CD4-positive, alpha-beta T cell treated with Interleukin-4 for 4 hours (primary cell): Measurements from ENCODE around the gene MAGEA12.
"Not testable (repeated sequence)": the region's sequence is repeated elsewhere in the genome, so short reads cannot be mapped to it uniquely, and the experiment has no call there.

Experiments
- DNase-seq: peaks from one replicate; pipeline ENCODE4 v3.0.0-alpha.2; 2020

MAGEA12 gene, protein sequence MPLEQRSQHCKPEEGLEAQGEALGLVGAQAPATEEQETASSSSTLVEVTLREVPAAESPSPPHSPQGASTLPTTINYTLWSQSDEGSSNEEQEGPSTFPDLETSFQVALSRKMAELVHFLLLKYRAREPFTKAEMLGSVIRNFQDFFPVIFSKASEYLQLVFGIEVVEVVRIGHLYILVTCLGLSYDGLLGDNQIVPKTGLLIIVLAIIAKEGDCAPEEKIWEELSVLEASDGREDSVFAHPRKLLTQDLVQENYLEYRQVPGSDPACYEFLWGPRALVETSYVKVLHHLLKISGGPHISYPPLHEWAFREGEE

DNA sequence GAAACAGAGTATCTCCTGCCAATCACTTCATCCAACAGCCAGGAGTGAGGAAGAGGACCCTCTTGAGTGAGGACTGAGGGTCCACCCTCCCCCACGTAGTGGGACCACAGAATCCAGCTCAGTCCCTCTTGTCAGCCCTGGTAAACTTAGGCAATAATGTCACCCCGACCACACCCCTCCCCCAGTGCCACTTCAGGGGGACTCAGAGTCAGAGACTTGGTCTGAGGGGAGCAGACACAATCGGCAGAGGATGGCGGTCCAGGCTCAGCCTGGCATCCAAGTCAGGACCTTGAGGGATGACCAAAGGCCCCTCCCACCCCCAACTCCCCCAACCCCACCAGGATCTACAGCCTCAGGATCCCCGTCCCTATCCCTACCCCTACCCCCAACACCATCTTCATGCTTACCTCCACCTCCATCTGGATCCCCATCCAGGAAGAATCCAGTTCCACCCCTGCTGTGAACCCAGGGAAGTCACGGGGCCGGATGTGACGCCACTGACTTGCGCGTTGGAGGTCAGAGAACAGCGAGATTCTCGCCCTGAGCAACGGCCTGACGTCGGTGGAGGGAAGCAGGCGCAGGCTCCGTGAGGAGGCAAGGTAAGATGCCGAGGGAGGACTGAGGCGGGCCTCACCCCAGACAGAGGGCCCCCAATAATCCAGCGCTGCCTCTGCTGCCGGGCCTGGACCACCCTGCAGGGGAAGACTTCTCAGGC lies at the start of gene MAGEA12, which contains the start of gene CSAG1:
TSS of gene MAGEA12 (plus strand) at position 497 of the 715 bp plus-strand sequence. CDS start 2,405 bp downstream, outside the sequence.
TSS of gene CSAG1 (minus strand) at position 461 of the 715 bp plus-strand sequence. CDS start 1,261 bp downstream, outside the sequence.
- DNase-seq: no peak

DNA sequence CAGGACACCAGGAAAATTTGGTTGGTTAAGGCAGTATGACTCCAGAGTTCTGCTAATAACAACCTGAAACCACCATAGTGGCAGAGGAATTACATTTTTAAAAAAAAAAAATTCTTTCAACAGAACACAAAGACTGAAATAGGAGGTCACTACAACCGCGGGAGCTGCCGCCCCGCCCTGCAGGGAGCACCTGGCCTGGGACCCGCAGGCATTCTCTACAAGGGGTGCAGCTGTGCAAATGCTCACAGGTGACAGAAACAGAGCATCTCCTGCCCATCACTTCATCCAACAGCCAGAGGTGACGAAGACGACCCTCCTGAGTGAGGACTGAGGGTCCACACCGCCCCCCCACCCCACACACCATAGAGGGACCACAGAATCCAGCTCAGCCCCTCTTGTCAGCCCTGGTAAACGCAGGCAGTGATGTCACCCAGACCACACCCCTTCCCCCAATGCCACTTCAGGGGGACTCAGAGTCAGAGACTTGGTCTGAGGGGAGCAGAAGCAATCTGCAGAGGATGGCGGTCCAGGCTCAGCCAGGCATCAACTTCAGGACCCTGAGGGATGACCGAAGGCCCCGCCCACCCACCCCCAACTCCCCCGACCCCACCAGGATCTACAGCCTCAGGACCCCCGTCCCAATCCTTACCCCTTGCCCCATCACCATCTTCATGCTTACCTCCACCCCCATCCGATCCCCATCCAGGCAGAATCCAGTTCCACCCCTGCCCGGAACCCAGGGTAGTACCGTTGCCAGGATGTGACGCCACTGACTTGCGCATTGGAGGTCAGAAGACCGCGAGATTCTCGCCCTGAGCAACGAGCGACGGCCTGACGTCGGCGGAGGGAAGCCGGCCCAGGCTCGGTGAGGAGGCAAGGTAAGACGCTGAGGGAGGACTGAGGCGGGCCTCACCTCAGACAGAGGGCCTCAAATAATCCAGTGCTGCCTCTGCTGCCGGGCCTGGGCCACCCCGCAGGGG lies 35.3 kb upstream of the MAGEA12 start, which contains the start of gene MAGEA3:
TSS of gene MAGEA3 (plus strand) at position 843 of the 980 bp plus-strand sequence. CDS start 2,039 bp downstream, outside the sequence.
- DNase-seq: not testable (repeated sequence)

DNA sequence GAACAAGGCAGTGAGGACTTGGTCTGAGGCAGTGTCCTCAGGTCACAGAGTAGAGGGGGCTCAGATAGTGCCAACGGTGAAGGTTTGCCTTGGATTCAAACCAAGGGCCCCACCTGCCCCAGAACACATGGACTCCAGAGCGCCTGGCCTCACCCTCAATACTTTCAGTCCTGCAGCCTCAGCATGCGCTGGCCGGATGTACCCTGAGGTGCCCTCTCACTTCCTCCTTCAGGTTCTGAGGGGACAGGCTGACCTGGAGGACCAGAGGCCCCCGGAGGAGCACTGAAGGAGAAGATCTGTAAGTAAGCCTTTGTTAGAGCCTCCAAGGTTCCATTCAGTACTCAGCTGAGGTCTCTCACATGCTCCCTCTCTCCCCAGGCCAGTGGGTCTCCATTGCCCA lies 33.2 kb upstream of the MAGEA12 start:
- not testable (repeated sequence) for DNase-seq

DNA sequence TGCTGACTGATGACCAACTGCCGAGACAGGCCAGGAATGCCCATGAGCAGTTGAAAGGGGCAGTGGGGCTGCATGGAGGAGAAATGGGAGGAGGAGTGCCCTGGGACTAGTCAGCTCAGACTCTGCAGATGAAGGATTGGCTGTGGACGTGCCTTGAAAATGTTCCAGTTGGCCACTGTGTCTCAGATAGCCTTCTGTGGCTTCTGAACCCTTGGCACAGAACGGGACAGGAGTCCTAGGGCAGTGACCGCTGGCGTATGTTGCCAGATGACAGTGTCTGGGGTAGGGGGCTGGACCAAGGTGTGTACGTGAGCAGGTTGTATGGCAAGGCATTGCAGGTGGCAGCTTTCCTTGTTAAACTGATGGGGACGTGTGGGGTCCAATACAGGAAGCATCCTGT lies 27.1 kb upstream of the MAGEA12 start:
- DNase-seq: not testable (repeated sequence)

DNA sequence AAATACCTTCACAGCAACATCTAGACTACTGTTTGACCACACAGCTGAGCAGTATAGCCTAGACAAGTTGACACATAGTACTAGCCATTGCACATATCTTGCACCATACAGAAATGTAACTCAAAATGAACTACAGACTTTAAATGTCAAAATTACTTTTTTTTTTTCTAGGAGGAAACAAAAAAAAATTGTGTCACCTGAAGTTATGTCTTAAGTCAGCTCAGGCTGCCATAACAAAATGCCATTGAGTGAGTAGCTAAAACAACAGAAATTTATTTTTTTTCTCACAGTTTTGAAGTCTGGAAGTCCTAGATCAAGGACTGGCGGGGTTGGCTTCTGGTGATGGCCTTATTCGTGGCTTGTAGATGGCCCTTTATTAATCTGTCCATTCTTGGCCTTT lies 24.4 kb upstream of the MAGEA12 start, which contains the start of gene CSAG2:
TSS of gene CSAG2 (minus strand) at position 101 of the 400 bp plus-strand sequence. CDS start 161 bp downstream, outside the sequence.
- not testable (repeated sequence) for DNase-seq

DNA sequence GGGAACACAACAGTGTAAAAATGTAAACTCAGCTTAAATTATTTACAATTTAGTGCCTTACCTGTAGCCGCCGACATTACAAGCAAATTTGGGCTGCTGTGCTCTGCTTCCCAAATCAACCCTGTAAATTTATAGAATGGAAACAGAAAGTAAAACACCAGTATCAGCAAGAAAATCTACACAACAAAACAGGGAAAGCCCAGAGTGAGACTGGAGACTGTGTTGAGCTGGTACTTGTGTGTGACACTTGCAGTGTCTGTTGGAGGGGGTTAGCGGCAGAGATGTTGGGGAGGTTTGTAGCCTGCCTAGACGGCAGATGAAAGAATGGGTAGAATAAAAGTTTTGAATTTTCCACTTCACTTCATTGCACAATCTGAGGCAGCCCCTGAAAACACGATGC lies 20.4 kb upstream of the MAGEA12 start:
- DNase-seq: not testable (repeated sequence)

DNA sequence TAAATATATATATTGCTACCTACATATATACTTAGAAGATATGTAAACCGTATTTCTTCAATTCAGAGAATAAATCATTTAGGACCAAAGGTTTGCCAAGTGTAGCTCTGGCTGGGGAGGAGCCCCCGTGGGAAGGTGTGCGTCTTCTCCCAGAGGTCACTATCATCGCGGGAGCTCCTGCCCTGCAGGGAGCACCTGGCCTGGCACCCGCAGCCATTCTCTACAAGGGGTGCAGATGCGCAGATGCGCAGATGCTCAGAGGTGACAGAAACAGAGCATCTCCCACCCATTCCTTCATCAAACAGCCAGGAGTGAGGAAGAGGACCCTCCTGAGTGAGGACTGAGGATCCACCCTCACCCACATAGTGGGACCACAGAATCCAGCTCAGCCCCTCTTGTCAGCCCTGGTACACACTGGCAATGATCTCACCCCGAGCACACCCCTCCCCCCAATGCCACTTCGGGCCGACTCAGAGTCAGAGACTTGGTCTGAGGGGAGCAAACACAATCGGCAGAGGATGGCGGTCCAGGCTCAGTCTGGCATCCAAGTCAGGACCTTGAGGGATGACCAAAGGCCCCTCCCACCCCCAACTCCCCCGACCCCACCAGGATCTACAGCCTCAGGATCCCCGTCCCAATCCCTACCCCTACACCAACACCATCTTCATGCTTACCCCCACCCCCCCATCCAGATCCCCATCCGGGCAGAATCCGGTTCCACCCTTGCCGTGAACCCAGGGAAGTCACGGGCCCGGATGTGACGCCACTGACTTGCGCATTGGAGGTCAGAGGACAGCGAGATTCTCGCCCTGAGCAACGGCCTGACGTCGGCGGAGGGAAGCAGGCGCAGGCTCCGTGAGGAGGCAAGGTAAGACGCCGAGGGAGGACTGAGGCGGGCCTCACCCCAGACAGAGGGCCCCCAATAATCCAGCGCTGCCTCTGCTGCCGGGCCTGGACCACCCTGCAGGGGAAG lies 19.5 kb upstream of the MAGEA12 start, which contains the start of gene MAGEA2B:
TSS of gene MAGEA2B (plus strand) at position 814 of the 973 bp plus-strand sequence. CDS start 2,479 bp downstream, outside the sequence.
- DNase-seq: not testable (repeated sequence)

DNA sequence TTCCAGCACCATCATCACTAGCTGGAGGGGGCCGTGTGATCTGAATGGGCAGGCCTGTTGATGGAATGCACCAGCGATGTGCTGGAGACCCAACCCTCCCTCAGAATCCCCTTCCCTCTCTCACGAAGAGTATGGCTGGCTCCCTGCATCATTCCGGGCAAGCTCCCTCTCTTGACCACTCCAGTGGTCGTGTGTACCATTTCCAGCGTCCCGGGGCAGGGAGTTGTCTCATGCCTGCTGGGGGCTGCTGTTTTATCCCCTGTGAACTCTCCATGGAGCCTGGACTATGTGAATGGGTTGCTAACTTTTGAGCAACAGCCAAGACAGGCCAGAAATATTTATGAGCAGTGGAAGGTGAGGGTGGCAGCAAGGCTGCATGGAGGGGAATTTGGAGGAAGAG lies 8.1 kb upstream of the MAGEA12 start:
- no peak for DNase-seq

DNA sequence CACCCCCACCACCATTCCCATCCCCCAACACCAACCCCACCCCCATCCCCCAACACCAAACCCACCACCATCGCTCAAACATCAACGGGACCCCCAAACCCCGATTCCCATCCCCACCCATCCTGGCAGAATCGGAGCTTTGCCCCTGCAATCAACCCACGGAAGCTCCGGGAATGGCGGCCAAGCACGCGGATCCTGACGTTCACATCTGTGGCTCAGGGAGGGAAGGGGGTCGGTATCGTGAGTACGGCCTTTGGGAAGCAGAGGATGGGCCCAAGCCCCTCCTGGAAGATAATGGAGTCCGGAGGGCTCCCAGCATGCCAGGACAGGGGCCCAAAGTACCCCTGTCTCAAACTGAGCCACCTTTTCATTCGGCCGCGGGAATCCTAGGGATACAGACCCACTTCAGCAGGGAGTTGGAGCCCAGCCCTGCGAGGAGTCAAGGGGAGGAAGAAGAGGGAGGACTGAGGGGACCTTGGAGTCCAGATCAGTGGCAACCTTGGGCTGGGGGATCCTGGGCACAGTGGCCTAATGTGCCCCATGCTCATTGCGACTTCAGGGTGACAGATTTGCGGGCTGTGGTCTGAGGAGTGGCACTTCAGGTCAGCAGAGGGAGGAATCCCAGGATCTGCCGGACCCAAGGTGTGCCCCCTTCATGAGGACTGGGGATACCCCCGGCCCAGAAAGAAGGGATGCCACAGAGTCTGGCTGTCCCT lies 744 bp downstream of the MAGEA12 start:
- DNase-seq: not testable (repeated sequence)

DNA sequence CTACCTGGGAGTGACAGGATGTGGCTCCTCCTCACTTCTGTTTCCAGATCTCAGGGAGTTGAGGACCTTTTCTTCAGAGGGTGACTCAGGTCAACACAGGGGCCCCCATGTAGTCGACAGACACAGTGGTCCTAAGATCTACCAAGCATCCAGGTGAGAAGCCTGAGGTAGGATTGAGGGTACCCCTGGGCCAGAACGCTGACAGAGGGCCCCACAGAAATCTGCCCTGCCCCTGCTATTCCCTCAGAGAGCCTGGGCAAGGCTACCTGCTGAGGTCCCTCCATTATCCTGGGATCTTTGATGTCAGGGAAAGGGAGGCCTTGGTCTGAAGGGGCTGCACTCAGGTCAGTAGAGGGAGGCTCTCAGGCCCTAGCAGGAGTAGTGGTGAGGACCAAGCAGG lies 1.5 kb downstream of the MAGEA12 start:
- DNase-seq: no peak

DNA sequence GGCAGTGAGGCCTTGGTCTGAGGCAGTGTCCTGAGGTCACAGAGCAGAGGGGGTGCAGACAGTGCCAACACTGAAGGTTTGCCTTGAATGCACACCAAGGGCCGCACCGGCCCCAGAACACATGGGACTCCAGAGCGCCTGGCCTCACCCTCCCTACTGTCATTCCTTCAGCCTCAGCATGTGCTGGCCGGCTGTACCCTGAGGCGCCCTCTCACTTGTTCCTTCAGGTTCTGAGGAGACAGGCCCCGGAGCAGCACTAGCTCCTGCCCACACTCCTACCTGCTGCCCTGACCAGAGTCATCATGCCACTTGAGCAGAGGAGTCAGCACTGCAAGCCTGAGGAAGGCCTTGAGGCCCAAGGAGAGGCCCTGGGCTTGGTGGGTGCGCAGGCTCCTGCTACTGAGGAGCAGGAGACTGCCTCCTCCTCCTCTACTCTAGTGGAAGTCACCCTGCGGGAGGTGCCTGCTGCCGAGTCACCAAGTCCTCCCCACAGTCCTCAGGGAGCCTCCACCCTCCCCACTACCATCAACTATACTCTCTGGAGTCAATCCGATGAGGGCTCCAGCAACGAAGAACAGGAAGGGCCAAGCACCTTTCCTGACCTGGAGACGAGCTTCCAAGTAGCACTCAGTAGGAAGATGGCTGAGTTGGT lies 2.4 kb downstream of the MAGEA12 start:
- DNase-seq: no peak

DNA sequence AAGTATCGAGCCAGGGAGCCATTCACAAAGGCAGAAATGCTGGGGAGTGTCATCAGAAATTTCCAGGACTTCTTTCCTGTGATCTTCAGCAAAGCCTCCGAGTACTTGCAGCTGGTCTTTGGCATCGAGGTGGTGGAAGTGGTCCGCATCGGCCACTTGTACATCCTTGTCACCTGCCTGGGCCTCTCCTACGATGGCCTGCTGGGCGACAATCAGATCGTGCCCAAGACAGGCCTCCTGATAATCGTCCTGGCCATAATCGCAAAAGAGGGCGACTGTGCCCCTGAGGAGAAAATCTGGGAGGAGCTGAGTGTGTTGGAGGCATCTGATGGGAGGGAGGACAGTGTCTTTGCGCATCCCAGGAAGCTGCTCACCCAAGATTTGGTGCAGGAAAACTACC lies 3.0 kb downstream of the MAGEA12 start:
- DNase-seq: not testable (repeated sequence)

DNA sequence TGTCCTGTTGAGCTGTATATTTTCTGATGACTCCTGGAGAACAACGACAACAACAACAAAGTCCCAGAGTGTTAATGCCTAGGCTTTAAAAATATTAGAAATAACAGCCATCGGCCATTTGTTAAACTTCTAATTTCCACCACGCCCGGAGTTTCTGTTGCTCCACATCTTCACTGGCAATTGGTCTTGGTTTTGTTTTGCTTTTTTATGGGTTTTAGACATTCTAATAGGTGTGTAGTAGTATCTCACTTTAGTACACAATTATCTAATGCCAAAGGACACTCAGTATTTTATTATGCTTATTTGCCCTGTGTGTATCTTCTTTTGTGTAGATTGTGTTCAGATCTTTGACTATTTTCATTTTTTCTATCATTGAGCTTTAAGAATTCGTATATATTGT lies 5.0 kb downstream of the MAGEA12 start:
- DNase-seq: no peak

DNA sequence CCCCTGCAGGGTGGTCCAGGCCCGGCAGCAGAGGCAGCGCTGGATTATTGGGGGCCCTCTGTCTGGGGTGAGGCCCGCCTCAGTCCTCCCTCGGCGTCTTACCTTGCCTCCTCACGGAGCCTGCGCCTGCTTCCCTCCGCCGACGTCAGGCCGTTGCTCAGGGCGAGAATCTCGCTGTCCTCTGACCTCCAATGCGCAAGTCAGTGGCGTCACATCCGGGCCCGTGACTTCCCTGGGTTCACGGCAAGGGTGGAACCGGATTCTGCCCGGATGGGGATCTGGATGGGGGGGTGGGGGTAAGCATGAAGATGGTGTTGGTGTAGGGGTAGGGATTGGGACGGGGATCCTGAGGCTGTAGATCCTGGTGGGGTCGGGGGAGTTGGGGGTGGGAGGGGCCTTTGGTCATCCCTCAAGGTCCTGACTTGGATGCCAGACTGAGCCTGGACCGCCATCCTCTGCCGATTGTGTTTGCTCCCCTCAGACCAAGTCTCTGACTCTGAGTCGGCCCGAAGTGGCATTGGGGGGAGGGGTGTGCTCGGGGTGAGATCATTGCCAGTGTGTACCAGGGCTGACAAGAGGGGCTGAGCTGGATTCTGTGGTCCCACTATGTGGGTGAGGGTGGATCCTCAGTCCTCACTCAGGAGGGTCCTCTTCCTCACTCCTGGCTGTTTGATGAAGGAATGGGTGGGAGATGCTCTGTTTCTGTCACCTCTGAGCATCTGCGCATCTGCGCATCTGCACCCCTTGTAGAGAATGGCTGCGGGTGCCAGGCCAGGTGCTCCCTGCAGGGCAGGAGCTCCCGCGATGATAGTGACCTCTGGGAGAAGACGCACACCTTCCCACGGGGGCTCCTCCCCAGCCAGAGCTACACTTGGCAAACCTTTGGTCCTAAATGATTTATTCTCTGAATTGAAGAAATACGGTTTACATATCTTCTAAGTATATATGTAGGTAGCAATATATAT lies 20.4 kb downstream of the MAGEA12 start, which contains the start of gene MAGEA2:
TSS of gene MAGEA2 (minus strand) at position 157 of the 965 bp plus-strand sequence. CDS start 2,479 bp downstream, outside the sequence.
- DNase-seq: not testable (repeated sequence)

DNA sequence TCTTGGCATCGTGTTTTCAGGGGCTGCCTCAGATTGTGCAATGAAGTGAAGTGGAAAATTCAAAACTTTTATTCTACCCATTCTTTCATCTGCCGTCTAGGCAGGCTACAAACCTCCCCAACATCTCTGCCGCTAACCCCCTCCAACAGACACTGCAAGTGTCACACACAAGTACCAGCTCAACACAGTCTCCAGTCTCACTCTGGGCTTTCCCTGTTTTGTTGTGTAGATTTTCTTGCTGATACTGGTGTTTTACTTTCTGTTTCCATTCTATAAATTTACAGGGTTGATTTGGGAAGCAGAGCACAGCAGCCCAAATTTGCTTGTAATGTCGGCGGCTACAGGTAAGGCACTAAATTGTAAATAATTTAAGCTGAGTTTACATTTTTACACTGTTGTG lies 21.3 kb downstream of the MAGEA12 start:
- not testable (repeated sequence) for DNase-seq

DNA sequence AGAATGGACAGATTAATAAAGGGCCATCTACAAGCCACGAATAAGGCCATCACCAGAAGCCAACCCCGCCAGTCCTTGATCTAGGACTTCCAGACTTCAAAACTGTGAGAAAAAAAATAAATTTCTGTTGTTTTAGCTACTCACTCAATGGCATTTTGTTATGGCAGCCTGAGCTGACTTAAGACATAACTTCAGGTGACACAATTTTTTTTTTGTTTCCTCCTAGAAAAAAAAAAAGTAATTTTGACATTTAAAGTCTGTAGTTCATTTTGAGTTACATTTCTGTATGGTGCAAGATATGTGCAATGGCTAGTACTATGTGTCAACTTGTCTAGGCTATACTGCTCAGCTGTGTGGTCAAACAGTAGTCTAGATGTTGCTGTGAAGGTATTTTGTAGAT lies 25.4 kb downstream of the MAGEA12 start, which contains the start of gene CSAG3:
TSS of gene CSAG3 (plus strand) at position 301 of the 400 bp plus-strand sequence.
- DNase-seq: not testable (repeated sequence)

DNA sequence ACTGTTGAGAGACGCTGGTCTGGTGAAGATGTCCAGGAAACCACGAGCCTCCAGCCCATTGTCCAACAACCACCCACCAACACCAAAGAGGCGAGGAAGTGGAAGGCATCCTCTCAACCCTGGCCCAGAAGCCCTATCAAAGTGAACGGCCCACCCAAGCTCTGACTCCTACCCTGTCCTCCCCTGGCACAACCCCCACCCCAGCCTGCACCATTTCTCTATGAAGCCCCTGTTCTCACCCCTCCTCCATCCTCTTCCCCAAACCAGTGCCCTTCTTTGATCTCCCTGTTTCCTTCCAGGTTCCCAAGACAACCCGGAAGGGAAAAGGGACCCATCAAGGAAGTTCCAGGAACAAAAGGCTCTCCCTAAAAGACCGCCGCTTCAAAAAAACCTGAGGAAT lies 26.0 kb downstream of the MAGEA12 start:
- not testable (repeated sequence) for DNase-seq

DNA sequence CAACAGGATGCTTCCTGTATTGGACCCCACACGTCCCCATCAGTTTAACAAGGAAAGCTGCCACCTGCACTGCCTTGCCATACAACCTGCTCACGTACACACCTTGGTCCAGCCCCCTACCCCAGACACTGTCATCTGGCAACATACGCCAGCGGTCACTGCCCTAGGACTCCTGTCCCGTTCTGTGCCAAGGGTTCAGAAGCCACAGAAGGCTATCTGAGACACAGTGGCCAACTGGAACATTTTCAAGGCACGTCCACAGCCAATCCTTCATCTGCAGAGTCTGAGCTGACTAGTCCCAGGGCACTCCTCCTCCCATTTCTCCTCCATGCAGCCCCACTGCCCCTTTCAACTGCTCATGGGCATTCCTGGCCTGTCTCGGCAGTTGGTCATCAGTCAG lies 28.0 kb downstream of the MAGEA12 start:
- not testable (repeated sequence) for DNase-seq
